Cardiac muscle cell (in vitro differentiated cells and primary cell): ENCODE measurements around the gene MISP. TPM values are rescaled to one million over a fixed set of nuclear protein-coding genes. Genes with fewer than 3 reads are reported as not detected.

Experiments used
- DNase-seq, 2 donors: peaks; one replicate each; pipeline versions ENCODE4 v3.0.0 to v3.0.0-alpha.2; 2010 to 2017; ENCODE audit warnings: low read depth in 1 of 2, low spot score in 1 of 2
- H3K27ac ChIP-seq: fragments of 200-600 bp; sonication (generic); 2 replicates; pipeline ENCODE4 v1.5.1; 2016
- H3K27me3 ChIP-seq: fragments of 200-600 bp; sonication (generic); 2 replicates; pipeline ENCODE4 v1.6.0; 2016; ENCODE audit warnings: control low read depth
- H3K36me3 ChIP-seq: fragments of 200-600 bp; sonication (generic); 2 replicates; pipeline ENCODE4 v1.5.1; 2016; ENCODE audit warnings: control low read depth
- H3K4me1 ChIP-seq: fragments of 200-600 bp; sonication (generic); 2 replicates; pipeline ENCODE4 v1.8.1; 2017; ENCODE audit warnings: low read depth, mild to moderate bottlenecking, mixed run types
- H3K4me3 ChIP-seq: fragments of 200-600 bp; sonication (generic); 2 replicates; pipeline ENCODE4 v1.5.1; 2016; ENCODE audit warnings: mild to moderate bottlenecking
- H3K9me3 ChIP-seq: fragments of 200-600 bp; sonication (generic); 2 replicates; pipeline ENCODE4 v1.5.1; 2017; ENCODE audit warnings: low read depth, mild to moderate bottlenecking, control low read depth
- polyA plus RNA-seq: library from polyadenylated mRNA; unstranded; fragments of >200 nt; fragmentation: Nextera tagmentation; extraction: Ambion mirVana; gene quantifications from 2 replicates; pipeline ENCODE4 v1.2.1, GENCODE V29; 2016
- total RNA-seq: library from RNA; depleted of rRNA; stranded (reverse); fragments of >200 nt; gene quantifications from 2 replicates; pipeline ENCODE4 v1.2.3, GENCODE V29; 2016
- TF ChIP-seq, protein P1 (sequence below): IDR thresholded peaks from 2 replicates; pipeline ENCODE4 v1.5.1; 2012; ENCODE audit warnings: low read depth, mild to moderate bottlenecking, low read length

MISP gene
- total and polyA plus RNA-seq, 2 experiments from 2014 or later: 1.2 TPM; not detected in 1

DNA sequence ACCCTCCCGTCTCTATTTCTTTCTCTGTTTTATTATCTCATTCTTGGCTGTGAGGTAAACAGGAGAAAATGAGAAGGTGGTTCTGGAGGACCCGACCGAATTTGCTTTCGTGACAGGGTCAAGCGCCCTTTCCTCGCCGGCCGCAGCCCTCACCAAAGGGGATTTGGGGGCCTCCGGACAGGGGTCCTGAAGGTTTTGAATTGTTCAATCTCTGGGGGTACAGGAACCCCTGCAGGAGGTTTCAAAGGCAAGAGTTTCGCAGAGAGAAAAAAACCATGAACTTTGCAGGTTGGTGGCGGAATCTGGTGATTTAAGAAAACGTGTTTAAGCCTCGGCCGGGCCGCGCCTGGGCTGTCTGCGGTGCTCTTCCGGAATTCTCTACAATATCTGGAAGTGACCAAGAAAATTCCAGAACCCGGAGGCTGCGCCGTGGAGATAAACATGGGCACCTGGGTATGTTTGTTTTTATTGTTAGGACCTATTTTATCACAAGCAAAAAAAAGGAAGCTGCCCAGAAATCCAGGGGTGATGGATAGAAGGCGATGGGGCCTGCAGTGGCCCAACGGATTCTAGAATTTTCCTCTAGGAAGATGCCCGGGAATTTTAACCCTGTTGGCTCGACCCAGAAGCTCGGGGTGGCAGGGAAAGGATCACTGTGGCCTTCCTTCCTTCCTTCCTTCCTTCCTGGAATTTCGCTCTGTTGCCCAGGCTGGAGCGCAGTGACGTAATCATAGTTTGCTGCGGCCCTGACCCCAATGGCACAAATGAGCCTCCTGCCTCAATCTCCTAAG lies 32.2 kb downstream of the MISP start:
- TF ChIP-seq, protein P1, sequence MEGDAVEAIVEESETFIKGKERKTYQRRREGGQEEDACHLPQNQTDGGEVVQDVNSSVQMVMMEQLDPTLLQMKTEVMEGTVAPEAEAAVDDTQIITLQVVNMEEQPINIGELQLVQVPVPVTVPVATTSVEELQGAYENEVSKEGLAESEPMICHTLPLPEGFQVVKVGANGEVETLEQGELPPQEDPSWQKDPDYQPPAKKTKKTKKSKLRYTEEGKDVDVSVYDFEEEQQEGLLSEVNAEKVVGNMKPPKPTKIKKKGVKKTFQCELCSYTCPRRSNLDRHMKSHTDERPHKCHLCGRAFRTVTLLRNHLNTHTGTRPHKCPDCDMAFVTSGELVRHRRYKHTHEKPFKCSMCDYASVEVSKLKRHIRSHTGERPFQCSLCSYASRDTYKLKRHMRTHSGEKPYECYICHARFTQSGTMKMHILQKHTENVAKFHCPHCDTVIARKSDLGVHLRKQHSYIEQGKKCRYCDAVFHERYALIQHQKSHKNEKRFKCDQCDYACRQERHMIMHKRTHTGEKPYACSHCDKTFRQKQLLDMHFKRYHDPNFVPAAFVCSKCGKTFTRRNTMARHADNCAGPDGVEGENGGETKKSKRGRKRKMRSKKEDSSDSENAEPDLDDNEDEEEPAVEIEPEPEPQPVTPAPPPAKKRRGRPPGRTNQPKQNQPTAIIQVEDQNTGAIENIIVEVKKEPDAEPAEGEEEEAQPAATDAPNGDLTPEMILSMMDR: no peak
- Histone ChIP-seq H3K4me1 (peaks cover 6% of the 10 kb centered on the region), H3K27me3 (no peaks in the 10 kb centered on the region), H3K4me3 (no peak overlapping the region), H3K36me3 (no peaks in the 10 kb centered on the region), H3K27ac (no peak overlapping the region), H3K9me3 (no peaks in the 10 kb centered on the region)
- DNase-seq: no peak

DNA sequence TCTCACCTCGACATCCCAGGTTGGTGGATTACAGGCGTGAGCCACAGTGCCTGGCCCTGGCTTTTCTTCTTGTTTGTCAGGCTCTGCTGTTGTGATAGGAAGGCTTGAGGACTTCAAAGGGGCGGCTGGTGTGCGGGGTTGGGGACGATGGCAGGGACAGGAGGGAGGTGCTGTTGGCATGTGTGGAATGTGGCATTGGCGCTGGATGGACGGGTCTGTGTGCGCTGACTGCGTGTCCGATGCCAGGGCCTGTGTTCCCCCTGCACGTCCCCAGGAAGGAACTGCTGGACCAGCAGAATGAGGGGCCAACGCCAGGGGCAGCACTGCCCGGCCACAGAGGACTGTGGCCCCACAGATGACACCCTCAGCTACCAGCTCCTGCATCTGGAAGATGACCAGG lies 33.6 kb downstream of the MISP start:
- Histone ChIP-seq H3K27ac (no peak overlapping the region), H3K4me3 (no peak overlapping the region)

DNA sequence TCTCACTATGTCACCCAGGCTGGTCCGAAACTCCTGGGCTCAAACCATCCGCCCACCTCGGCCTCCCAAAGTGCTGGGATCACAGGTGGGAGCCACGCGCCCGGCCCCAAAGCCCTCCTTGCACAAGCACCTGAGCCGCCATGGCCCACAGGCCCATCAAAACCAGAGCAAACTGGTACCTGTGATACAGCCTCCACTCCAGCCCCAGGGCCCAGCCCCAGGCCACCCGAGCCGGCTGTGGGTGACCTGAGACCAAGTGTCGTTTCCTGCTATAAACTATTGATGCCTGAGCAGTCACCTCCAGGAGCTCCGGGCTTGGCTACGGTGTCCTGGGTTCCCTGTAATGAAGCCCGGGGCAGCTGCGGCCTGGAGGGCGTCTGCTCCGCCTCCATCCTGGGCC lies 36.6 kb downstream of the MISP start:
- Histone ChIP-seq H3K4me3 (no peak overlapping the region), H3K36me3 (no peaks in the 10 kb centered on the region), H3K9me3 (no peaks in the 10 kb centered on the region), H3K4me1 (peaks cover 18% of the 10 kb centered on the region), H3K27ac (no peak overlapping the region), H3K27me3 (no peaks in the 10 kb centered on the region)
- DNase-seq: no peak
- TF ChIP-seq, protein P1: no peak

More for the DNA sequence above, 33.6 kb downstream of the MISP start:
- DNase-seq: no peak
- Histone ChIP-seq H3K9me3 (no peaks in the 10 kb centered on the region), H3K4me1 (peaks cover 15% of the 10 kb centered on the region), H3K27me3 (no peaks in the 10 kb centered on the region), H3K36me3 (no peaks in the 10 kb centered on the region)
- TF ChIP-seq, protein P1: no peak

DNA sequence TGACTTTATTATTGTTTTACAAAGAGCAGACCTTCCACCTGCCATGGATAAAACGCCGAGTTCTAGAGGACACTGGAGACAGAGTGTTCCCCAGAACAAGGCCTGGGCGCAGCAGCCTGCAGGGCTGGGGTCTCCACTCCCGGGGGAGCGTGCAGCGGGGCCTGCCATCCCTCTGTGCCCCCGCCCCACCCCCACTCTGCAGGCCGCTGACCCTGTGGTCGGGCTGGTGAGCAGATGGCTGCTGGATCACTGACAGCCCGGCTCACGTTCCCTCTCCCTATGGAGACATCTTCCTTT lies 37.7 kb downstream of the MISP start:
- H3K9me3 ChIP-seq: no peaks in the 10 kb centered on the region
- no peak overlapping the region for H3K4me3 ChIP-seq
- peak overlapping the region; percentile 83 for H3K27ac ChIP-seq
- TF ChIP-seq, protein P1: no peak
- no peaks in the 10 kb centered on the region for H3K36me3 ChIP-seq
- DNase-seq: no peak
- H3K27me3 ChIP-seq: no peaks in the 10 kb centered on the region
- peaks cover 13% of the 10 kb centered on the region for H3K4me1 ChIP-seq

DNA sequence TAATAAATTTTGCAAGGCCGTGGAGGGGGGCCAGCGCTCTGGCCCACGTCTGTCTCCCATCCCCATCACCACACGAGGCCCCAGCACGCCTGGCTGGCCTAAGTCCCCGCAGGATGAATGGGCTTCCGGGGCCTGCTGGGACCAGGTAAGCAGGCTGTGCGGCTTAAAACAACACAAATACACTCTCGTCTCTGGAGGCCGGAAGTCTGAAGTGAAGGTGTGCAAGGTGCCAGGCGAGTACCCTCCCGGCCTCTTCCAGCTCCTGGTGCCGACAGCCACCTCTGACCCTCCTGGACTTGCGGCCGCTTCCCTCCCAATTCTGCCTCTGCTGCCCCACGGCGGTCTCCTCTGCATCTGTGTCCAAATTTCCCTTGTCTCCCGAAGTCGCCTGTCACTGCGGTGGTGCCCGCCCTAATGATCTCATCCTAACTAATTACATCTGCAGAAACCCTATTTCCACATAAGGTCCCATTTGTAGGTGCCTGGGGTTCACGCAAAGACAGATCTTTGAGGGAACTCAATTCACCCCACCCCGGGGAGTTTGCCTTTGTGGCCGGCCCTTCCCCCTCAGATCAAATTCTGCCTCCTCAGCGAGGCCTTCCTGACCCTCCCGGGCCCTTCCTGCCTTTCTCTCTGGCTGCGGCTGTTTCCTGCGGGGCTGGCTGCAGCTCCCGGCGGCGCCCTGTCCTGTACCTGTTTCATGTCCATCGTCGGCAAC lies 38.2 kb downstream of the MISP start:
- Histone ChIP-seq H3K9me3 (no peaks in the 10 kb centered on the region), H3K36me3 (no peaks in the 10 kb centered on the region), H3K4me3 (no peak overlapping the region), H3K27ac (peak overlapping the region; percentile 83), H3K27me3 (no peaks in the 10 kb centered on the region), H3K4me1 (peaks cover 13% of the 10 kb centered on the region)
- TF ChIP-seq, protein P1: no peak
- DNase-seq: peak in 1 of 2 donors; percentile 54
